Measurements from ENCODE around the gene GPR4. TPM values are rescaled to one million over a fixed set of nuclear protein-coding genes. Genes with fewer than 3 reads are reported as not detected.
A peak's percentile ranks its signal among the peaks of the same experiment; 100 is the strongest.

The GPR4 gene
- total RNA-seq, 1 donor = not detected

GRCh38 chr19:45637890-45638667, 36.1 kb upstream of the GPR4 start:
- H3K9me3 ChIP-seq (ENCODE audit: low read depth, low read length) = no peaks in the 10 kb centered on the region
- no peak for TF ChIP-seq CTCF (IDR thresholded peaks at IDR 0.05; ENCODE audit: extremely low read depth, low read depth, low read length)
- H3K27me3 ChIP-seq (ENCODE audit: insufficient read depth, low read length) = no peaks in the 10 kb centered on the region
- no peaks in the 10 kb centered on the region for H3K79me2 ChIP-seq (ENCODE audit: insufficient read depth, low read length)
- H3K4me3 ChIP-seq (ENCODE audit: insufficient read depth, low read length) = peak overlapping the region; percentile 93
- peaks cover 1% of the 10 kb centered on the region for H4K20me1 ChIP-seq (ENCODE audit: insufficient read depth, low read length)
- DNase-seq (ENCODE audit: insufficient read length, low spot score, missing footprints) = peak; percentile 92
- H3K4me1 ChIP-seq (ENCODE audit: insufficient read depth, low read length) = peaks cover 25% of the 10 kb centered on the region
- peak overlapping the region; percentile 37 for H3K27ac ChIP-seq (ENCODE audit: low read depth, low read length)
- peak overlapping the region; percentile 84 for H3K4me2 ChIP-seq (ENCODE audit: insufficient read depth, low read length)
- H3K36me3 ChIP-seq (ENCODE audit: insufficient read depth, low read length) = no peaks in the 10 kb centered on the region
- H2AFZ ChIP-seq (ENCODE audit: low read length) = peak overlapping the region; percentile 95

GRCh38 chr19:45636902-45637301, 34.9 kb upstream of the GPR4 start:
- no peaks in the 10 kb centered on the region for H3K36me3 ChIP-seq (ENCODE audit: insufficient read depth, low read length)
- peaks cover 3% of the 10 kb centered on the region for H4K20me1 ChIP-seq (ENCODE audit: insufficient read depth, low read length)
- no peak for DNase-seq (ENCODE audit: insufficient read length, low spot score, missing footprints)
- H3K4me1 ChIP-seq (ENCODE audit: insufficient read depth, low read length) = peaks cover 23% of the 10 kb centered on the region
- no peaks in the 10 kb centered on the region for H3K79me2 ChIP-seq (ENCODE audit: insufficient read depth, low read length)
- H3K27me3 ChIP-seq (ENCODE audit: insufficient read depth, low read length) = no peaks in the 10 kb centered on the region
- H3K4me2 ChIP-seq (ENCODE audit: insufficient read depth, low read length) = no peak overlapping the region
- H2AFZ ChIP-seq (ENCODE audit: low read length) = no peak overlapping the region
- no peaks in the 10 kb centered on the region for H3K9me3 ChIP-seq (ENCODE audit: low read depth, low read length)
- no peak for TF ChIP-seq CTCF (IDR thresholded peaks at IDR 0.05; ENCODE audit: extremely low read depth, low read depth, low read length)
- H3K4me3 ChIP-seq (ENCODE audit: insufficient read depth, low read length) = no peak overlapping the region
- no peak overlapping the region for H3K27ac ChIP-seq (ENCODE audit: low read depth, low read length)

- no peak overlapping the region for H3K4me3 ChIP-seq (ENCODE audit: insufficient read depth, low read length)
- H4K20me1 ChIP-seq (ENCODE audit: insufficient read depth, low read length) = peaks cover 3% of the 10 kb centered on the region
- peaks cover 17% of the 10 kb centered on the region for H3K4me1 ChIP-seq (ENCODE audit: insufficient read depth, low read length)
- no peak overlapping the region for H3K27ac ChIP-seq (ENCODE audit: low read depth, low read length)
- H2AFZ ChIP-seq (ENCODE audit: low read length) = no peak overlapping the region
- H3K4me2 ChIP-seq (ENCODE audit: insufficient read depth, low read length) = no peak overlapping the region
- no peaks in the 10 kb centered on the region for H3K79me2 ChIP-seq (ENCODE audit: insufficient read depth, low read length)
- no peaks in the 10 kb centered on the region for H3K36me3 ChIP-seq (ENCODE audit: insufficient read depth, low read length)
- TF ChIP-seq CTCF (IDR thresholded peaks at IDR 0.05; ENCODE audit: extremely low read depth, low read depth, low read length) = no peak
- no peaks in the 10 kb centered on the region for H3K9me3 ChIP-seq (ENCODE audit: low read depth, low read length)
- no peaks in the 10 kb centered on the region for H3K27me3 ChIP-seq (ENCODE audit: insufficient read depth, low read length)
- DNase-seq (ENCODE audit: insufficient read length, low spot score, missing footprints) = no peak
Measured at GRCh38 chr19:45636275-45636674, 34.3 kb upstream of the GPR4 start.

- Histone ChIP-seq H3K9me3 (ENCODE audit: low read depth, low read length) (no peaks in the 10 kb centered on the region), H3K36me3 (ENCODE audit: insufficient read depth, low read length) (peaks cover 12% of the 10 kb centered on the region), H3K4me1 (ENCODE audit: insufficient read depth, low read length) (peaks cover 15% of the 10 kb centered on the region), H2AFZ (ENCODE audit: low read length) (no peak overlapping the region), H4K20me1 (ENCODE audit: insufficient read depth, low read length) (peaks cover 3% of the 10 kb centered on the region), H3K79me2 (ENCODE audit: insufficient read depth, low read length) (no peaks in the 10 kb centered on the region), H3K4me3 (ENCODE audit: insufficient read depth, low read length) (no peak overlapping the region), H3K4me2 (ENCODE audit: insufficient read depth, low read length) (no peak overlapping the region), H3K27ac (ENCODE audit: low read depth, low read length) (peak overlapping the region; percentile 52), H3K27me3 (ENCODE audit: insufficient read depth, low read length) (no peaks in the 10 kb centered on the region)
- DNase-seq (ENCODE audit: insufficient read length, low spot score, missing footprints) = peak; percentile 99
- TF ChIP-seq CTCF (IDR thresholded peaks at IDR 0.05; ENCODE audit: extremely low read depth, low read depth, low read length) = no peak
Measured at GRCh38 chr19:45632468-45633196, 30.6 kb upstream of the GPR4 start.

Data from osteoblast (primary cell).